NCI-H2029 (cell line): Measurements from ENCODE around the gene COPS4.
"Not testable (repeated sequence)": the region's sequence is repeated elsewhere in the genome, so short reads cannot be mapped to it uniquely, and the experiment has no call there.

ENCODE experiments used
- DNase-seq: peaks from one replicate; lab custom pipeline; 2025; lab: John Stamatoyannopoulos, UW

The COPS4 gene

GRCh38 chr4:83084956-83085355 is 50.0 kb downstream of the COPS4 start:
- not testable (repeated sequence) for DNase-seq

DNA sequence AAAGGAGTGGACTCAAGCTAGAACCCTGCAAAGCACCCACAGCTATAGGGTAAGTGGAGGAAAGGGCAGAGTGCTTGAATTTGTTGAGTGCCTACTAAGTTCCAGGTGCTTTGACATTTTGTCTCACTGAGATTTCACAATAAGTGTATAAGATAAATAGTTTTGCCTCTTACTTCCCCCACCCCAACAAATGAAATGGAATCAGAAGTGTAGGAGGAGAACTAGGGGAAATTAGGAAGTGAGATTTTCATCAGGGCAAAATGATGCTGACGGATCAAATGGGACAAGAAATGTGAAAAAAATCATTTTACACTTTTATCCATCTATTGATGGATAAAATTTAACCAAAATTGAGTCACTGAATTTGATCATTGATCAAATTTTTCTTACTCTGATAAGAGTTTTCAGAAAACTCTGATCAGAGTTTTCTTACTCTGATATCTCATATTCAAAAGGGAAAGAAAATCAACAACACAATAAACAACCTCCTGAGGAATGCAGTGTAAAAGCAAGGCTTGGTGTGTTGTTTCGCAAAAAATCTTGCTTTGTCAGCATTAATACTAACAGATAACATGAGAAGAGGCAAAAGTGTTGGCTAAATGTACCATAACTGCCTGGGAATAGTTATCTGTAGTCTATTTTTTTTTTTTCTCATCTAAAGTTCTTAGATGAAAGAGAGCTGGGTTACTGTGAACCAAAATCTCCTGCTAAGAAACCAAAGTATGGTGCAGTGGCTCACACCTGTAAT is 54.6 kb downstream of the COPS4 start:
- no peak for DNase-seq

DNA sequence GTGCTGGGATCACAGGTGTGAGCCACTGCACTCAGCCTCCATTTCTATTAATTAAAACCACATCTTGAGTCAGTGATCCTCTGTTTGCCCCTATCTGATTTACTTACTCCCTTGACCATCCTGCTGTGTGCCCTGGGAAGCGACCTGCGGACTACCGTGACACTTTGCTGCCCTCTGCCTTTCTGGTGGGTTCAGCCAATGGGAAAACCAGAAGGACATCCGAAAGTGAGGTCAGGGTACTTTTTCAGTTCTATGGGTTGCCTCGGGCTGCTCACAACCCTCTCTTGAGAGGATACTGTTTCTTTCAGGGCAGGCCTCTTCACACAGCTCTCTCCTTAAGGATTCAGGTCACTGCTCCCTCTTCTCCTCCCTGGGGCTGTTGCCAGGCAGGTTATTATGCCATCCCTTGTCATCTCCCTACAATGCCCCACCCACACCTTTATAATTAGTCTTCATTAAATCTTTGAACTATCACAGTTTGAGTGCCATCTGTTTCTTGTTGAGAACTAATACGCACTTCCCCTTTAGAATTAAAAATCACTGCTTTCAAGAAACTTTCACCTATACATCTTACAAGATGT is 58.2 kb downstream of the COPS4 start:
- DNase-seq: no peak

DNA sequence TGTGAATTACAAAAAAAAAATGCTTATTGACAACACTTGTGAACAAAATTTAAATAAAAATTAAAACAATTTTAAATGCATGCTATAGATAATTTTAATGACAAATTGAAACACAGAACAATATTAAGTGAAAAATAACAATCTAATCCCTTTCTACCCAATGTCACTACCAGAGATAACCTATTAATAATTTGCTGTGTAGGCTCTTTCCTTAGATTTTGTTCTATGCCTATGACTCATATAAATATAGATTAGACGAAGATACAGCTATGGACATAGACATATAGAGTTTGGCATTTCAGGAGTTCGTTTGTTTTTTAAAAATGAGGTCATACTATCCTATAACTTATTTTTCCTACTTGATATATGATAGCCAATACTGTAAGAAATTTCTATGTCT is 61.4 kb downstream of the COPS4 start:
- DNase-seq: no peak

GRCh38 chr4:83104991-83105390 is 70.0 kb downstream of the COPS4 start:
- DNase-seq: no peak

DNA sequence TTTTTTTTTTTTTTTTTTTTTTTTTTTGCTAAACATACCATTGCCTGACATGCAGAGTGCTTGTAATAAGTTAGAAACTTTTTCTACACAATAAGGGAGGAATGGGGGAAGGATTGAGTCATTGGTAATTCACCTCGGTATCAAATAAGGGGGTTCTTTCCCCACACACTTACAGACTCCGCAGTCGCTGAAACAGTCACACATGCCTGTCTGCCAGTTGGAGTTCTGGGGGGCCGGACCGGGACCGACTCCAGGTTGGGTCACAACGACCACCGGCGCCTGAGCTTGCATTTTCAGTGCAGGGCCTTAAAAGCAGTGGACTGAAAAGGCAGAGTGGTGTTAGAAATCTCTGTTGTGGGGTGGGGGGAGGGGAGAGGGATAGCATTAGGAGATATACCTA is 72.6 kb downstream of the COPS4 start:
- DNase-seq: no peak

- no peak for DNase-seq
Observed at GRCh38 chr4:83108101-83108861, 73.3 kb downstream of the COPS4 start.

GRCh38 chr4:83109480-83110222 is 74.7 kb downstream of the COPS4 start:
- peak; percentile 53 for DNase-seq

DNA sequence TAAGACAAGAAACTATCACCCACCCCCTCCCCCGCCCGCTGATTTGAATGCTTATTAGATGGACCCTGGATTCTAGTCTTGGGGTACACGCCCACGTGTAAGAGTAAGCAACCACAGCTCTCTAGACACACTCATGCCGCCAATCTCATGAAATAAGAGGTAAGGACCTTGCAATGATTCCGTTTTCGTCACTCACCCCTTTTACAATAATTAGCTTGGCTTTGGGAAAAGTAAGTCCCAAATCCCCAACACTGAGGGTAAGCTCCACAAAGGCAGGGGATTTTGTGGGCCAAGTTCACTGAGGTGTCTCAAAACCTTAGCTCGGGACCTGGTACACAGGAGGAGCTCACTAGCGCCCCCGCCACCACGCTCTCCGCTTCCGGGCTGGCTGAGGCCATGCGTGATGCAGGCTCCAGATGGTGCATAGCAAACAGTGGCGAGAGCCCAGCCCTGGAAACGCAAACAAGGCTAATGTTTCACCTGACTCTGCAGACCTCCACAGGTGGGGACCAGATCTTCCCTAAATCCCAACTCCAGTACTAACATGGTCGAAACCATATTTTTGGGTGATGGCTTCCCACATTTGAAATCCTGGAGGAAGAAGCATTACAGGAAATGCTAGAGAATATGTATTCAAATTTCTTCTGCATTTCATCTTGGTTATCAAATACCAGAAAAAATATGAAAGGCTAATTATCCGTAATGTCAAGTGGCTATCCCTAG is 75.4 kb downstream of the COPS4 start:
- DNase-seq: peak; percentile 96

DNA sequence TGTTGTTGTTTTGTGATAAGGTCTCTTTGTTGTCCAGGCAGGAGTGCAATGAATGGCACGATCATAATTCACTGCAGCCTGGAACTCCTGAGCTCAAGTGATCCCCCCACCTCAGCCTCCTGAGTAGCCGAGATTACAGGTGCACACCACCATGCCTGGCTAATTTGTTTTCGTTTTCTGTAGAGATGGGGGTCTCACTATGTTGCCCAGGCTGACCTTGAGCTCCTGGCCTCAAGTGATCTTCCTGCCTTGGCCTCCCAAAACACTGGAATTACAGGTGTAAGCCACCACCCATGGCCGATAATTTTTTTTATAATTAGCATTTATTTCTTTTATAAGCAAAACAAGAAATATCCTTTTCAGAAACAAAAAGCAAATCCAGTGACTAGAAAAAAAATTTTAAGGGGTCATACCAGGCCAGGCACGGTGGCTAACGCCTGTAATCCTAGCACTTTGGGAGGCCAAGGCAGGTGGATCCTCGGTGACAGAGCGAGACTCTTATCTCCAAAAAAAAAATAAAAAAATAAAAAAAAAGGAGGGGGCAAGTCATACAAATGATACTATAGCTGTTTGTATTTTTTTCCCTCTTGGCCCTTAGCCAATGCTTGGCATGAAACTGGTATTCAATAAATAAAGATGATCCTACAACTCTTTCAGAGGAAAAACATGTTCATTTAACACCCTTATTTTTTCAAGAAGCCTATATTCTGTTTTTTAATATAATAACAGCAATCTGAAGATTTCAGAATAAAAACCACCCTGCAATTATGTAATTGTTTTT is 76.2 kb downstream of the COPS4 start:
- DNase-seq: peak; percentile 74

DNA sequence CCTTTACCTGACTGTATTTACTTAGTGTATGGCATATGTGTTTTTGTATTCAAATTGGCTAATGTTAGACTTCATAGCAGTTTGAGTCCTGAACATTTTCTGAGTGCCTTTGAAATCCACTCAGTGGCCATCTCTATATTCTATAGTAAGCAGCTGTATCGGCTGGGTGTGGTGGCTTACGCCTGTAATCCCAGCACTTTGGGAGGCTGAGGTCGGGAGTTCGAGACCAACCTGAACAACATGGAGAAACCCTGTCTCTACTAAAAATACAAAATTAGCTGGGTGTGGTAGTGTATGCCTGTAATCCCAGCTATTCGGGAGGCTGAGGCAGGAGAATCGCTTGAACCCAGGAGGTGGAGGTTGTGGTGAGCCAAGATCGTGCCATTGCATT is 76.8 kb downstream of the COPS4 start:
- DNase-seq: not testable (repeated sequence)

DNA sequence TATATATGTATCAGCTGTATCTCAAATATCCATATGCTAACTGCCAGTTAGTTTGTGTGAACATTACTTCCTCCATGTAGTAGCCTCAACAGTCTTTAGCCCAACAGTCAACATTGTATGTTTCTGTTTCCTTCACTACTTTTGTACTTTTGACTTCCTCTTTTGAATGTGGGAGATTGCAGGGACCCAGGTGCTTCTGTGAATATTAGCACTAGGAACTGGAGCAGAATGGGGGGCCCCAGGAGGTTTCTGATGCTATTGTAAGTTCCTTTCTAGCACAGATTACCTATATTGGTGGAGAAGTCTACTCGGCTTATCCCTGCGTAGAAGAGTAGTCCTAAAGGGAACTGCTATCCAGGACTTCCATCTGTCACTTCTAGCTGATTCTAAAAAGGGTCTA is 77.2 kb downstream of the COPS4 start:
- DNase-seq: peak; percentile 23

DNA sequence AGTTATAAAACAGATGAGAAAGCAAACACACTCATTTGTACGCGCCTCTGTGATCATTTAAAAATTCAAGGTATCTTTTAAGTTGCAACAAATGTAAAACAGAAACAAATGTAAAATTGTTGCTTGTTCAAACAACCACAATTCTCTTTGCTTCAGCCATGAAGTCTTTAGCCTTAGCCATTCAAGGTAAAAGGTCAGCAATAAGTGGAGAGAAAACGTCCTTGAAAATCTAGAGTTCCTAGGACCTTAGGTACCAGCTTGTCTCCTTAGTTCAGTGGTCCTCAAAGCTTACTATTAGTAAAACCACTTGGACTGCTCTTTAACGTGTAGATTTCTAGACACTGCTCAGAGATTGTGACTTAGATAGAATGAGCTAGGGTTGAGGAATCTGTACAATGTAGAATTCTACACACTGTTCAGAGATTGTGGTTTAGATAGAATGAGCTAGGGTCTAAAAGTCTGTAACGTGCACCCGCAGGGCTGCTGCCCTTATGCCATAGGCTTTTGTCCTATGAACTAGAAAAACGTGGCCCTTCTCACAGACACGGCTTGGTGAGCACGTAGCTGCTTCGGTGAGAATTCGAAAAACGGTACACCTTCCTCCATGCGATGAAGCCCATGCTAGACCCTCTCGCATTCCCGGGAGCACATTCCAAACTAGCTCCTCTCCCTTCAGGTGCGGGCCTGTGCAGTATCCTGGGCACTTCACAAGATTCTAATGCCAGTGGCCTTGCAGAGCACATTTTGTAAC is 77.9 kb downstream of the COPS4 start:
- DNase-seq: peak; percentile 41

- peak; percentile 41 for DNase-seq
Observed at GRCh38 chr4:83113429-83113786, 78.4 kb downstream of the COPS4 start.

- peak; percentile 80 for DNase-seq
Observed at GRCh38 chr4:83114576-83114975, 79.6 kb downstream of the COPS4 start, which contains the start of gene PLAC8. PLAC8 (minus strand) TSS chr4:83114729; CDS start chr4:83107921, 6,808 bp downstream.

GRCh38 chr4:83115000-83115399 is 80.0 kb downstream of the COPS4 start:
- DNase-seq: no peak

GRCh38 chr4:83115656-83116285 is 80.8 kb downstream of the COPS4 start:
- no peak for DNase-seq

DNA sequence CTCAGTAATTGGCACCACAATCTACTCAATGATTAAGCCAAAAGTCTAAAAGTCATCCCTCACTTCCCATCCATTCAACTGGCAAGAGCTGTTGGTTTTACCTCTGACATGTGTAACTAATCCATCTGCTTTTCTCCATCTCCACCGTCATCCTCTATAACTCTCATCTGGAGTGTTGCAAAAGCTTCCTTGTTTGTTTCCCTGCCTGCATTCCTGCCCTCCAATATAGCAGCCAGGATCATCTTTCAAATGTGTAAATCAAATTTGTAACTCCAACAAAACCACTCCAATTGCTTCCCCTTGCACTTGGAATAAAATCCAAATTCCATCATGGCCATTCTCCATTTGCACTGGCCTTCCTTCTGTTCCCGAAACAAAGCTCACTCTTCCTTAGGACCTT is 83.9 kb downstream of the COPS4 start:
- DNase-seq: no peak

DNA sequence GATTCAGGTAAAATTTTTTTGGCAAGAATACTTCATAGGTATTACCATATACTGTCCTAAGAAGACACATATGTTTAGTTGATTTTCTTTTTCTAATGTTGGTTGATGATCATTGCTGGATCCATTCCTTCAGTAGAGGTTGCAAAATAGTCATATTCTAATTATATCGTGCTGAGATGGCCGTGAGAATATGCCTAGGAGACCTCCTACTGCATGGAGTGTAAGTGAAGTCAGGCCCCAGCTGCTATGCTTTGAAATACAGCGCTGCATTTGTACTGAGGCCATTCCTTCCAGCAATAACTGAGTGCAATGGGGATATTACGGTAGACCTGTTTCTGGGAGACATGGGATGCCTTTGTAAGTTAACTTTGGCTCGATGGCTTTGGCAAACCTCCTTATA is 86.3 kb downstream of the COPS4 start:
- no peak for DNase-seq
